Measurements from ENCODE around the gene TNF. TPM values are rescaled to one million over a fixed set of nuclear protein-coding genes. Genes with fewer than 3 reads are reported as not detected.

TNF gene
- total RNA-seq, 2 experiments from 2014 or later: 2.5 to 3.5 TPM

- intact Hi-C loops (cut with micrococcal nuclease; ENCODE audit: unreplicated experiment): no loop called here
- H3K9me2 ChIP-seq (ENCODE audit: insufficient read depth, low read length): no peaks in the 10 kb centered on the region
- BruUV-seq (replicated peaks): no TSS peak
- TF ChIP-seq, protein P1, sequence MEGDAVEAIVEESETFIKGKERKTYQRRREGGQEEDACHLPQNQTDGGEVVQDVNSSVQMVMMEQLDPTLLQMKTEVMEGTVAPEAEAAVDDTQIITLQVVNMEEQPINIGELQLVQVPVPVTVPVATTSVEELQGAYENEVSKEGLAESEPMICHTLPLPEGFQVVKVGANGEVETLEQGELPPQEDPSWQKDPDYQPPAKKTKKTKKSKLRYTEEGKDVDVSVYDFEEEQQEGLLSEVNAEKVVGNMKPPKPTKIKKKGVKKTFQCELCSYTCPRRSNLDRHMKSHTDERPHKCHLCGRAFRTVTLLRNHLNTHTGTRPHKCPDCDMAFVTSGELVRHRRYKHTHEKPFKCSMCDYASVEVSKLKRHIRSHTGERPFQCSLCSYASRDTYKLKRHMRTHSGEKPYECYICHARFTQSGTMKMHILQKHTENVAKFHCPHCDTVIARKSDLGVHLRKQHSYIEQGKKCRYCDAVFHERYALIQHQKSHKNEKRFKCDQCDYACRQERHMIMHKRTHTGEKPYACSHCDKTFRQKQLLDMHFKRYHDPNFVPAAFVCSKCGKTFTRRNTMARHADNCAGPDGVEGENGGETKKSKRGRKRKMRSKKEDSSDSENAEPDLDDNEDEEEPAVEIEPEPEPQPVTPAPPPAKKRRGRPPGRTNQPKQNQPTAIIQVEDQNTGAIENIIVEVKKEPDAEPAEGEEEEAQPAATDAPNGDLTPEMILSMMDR (conservative IDR thresholded peaks at IDR 0.05; ENCODE audit: low read length): no peak
- no peak for TF ChIP-seq EZH2phosphoT487 (IDR thresholded peaks at IDR 0.05; ENCODE audit: borderline replicate concordance, low read depth, low read length)
- H3K36me3 ChIP-seq (ENCODE audit: insufficient read depth, low read length): no peaks in the 10 kb centered on the region
- H3K27ac ChIP-seq (ENCODE audit: low read depth, low read length, poor library complexity, severe bottlenecking): peak within 1 kb of the TSS; percentile 58
- H3K79me2 ChIP-seq (ENCODE audit: insufficient read depth, low read depth, low read length): no peaks in the 10 kb centered on the region
- H3K4me3 ChIP-seq (ENCODE audit: low read depth, low read length, poor library complexity, severe bottlenecking): peak within 1 kb of the TSS; percentile 61
- H3K4me2 ChIP-seq (ENCODE audit: low read length): peak within 1 kb of the TSS; percentile 76
- H4K20me1 ChIP-seq (ENCODE audit: insufficient read depth, low read length): no peaks in the 10 kb centered on the region
- no peak for DNase-seq (ENCODE audit: low spot score)
- H2AFZ ChIP-seq (ENCODE audit: low read length): peak within 1 kb of the TSS; percentile 67
- H3K4me1 ChIP-seq (ENCODE audit: insufficient read depth, low read length, poor library complexity, severe bottlenecking): peaks cover 39% of the 10 kb centered on the region
- ChIA-PET CTCF (ENCODE audit: unreplicated experiment) (interaction anchor here (0.5 to 1.0 kb wide), 2 partner anchors 28 to 68 kb away, joined by 3 to 7 read pairs; partner anchors contain the start of gene ATP6V1G2), POLR2A (interaction anchor here (0.5 to 1.3 kb wide), 2 partner anchors 74 to 293 kb away, joined by 3 to 7 read pairs; partner anchors contain the start of gene DDX39B)
- no peaks in the 10 kb centered on the region for H3K9me3 ChIP-seq (ENCODE audit: low read length)
Measured at GRCh38 chr6:31614684-31615578, 39.6 kb downstream of the TNF start, which contains the start of gene AIF1. Gene AIF1, plus strand, starts transcription at chr6:31615234. Its CDS starts 96 bp downstream, at chr6:31615330.

DNA sequence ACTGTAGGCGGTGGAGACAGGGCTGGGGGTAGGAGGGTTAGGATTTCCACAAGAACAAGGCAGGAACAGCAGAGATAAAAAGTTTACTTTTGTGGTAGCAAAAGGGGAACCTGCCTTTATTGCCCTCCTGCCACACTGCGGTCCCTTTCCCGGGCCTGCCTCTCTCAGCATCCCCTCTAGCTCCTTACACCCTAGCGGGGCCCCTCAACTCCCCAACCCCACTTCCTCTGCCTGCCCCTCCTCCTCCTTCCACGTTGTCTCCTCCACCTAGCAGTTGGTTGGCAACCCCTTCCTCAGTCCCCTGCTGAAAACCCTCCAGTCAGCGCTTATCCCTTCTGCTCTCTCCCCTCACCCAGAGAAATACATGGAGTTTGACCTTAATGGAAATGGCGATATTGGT lies 40.4 kb downstream of the TNF start:
- peaks cover 39% of the 10 kb centered on the region for H3K4me1 ChIP-seq (ENCODE audit: insufficient read depth, low read length, poor library complexity, severe bottlenecking)
- no TSS peak for BruUV-seq (replicated peaks)
- H3K9me2 ChIP-seq (ENCODE audit: insufficient read depth, low read length): no peaks in the 10 kb centered on the region
- H3K36me3 ChIP-seq (ENCODE audit: insufficient read depth, low read length): no peaks in the 10 kb centered on the region
- H2AFZ ChIP-seq (ENCODE audit: low read length): peak overlapping the region; percentile 67
- H3K9me3 ChIP-seq (ENCODE audit: low read length): no peaks in the 10 kb centered on the region
- peak overlapping the region; percentile 76 for H3K4me2 ChIP-seq (ENCODE audit: low read length)
- peak; percentile 62 for DNase-seq (ENCODE audit: low spot score)
- no peak for TF ChIP-seq EZH2phosphoT487 (IDR thresholded peaks at IDR 0.05; ENCODE audit: borderline replicate concordance, low read depth, low read length)
- TF ChIP-seq, protein P1 (conservative IDR thresholded peaks at IDR 0.05; ENCODE audit: low read length): no peak
- peak overlapping the region; percentile 61 for H3K4me3 ChIP-seq (ENCODE audit: low read depth, low read length, poor library complexity, severe bottlenecking)
- intact Hi-C loops (cut with micrococcal nuclease; ENCODE audit: unreplicated experiment): no loop called here
- ChIA-PET CTCF (ENCODE audit: unreplicated experiment) (interaction anchor here (1.0 kb wide), 1 partner anchor 28 kb away, joined by 3 read pairs; no protein-coding TSS in a partner anchor), POLR2A (interaction anchor here (1.3 kb wide), 1 partner anchor 74 kb away, joined by 7 read pairs; the partner anchor contains the start of gene DDX39B)
- no peaks in the 10 kb centered on the region for H4K20me1 ChIP-seq (ENCODE audit: insufficient read depth, low read length)
- peaks cover 1% of the 10 kb centered on the region; the same call in 1 of the 2 replicates for H3K79me2 ChIP-seq (ENCODE audit: insufficient read depth, low read depth, low read length)
- peak overlapping the region; percentile 58 for H3K27ac ChIP-seq (ENCODE audit: low read depth, low read length, poor library complexity, severe bottlenecking)
